ENCODE measurements around the gene HEATR5A. TPM values are rescaled to one million over a fixed set of nuclear protein-coding genes. Genes with fewer than 3 reads are reported as not detected.

HEATR5A gene
- total and polyA plus RNA-seq, 2 of the 13 experiments (the other 11 are each of a cell fraction or from before 2014, with no cell fraction given), result 36.4 to 105 TPM

DNA sequence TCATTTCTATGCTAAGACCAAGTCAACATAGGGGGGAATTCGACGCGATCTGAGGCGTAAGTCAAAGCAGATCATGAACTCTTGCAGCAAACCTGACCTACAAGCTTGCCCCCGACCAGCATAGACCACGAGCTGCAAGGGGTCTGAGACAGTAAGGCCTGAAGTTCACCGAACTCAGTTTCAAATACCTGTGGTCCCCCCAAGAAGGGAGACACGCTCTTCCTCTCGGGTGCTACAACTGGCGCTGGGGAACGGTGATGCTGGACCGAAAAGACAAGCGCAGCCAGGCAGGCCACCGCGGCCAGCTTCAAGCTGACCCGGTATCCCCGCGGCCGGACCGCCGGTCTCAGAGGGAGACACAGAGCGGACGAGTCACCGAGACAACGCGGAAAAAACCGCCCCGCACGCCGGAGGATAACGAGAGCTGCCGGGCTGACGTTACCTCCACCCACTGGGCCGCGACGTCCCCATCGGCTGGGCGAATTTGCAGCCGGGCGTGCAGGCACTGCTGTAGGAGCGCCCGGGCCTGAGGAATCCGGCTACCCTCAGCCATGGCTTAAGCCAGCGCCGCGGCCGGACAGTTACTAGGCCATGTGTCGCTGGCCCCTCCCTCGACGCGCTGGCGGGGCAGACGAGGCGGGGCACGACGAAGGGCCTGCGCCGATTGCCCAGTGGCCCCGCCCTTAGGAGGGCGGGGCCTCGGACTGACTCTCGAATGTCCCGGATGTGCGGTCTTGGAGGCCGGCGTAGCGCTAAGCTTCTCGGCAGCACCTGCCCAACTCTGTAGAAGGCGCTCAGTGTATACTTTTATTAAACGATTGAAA is 36.7 kb upstream of the HEATR5A start, which contains the start of gene DTD2 (continued):
- TF ChIP-seq ZNF644 (CRISPR knock-in tag; IDR thresholded peaks at IDR 0.05; ENCODE audit: low read depth), result peak; percentile 85
- TF ChIP-seq RFXAP (CRISPR knock-in tag; IDR thresholded peaks at IDR 0.05; ENCODE audit: borderline replicate concordance), result peak; percentile 98
- TF ChIP-seq ZBTB21 (CRISPR knock-in tag; IDR thresholded peaks at IDR 0.05), result 0 out of 2 replicates have a peak, but pooled peaks have one; percentile 21
- peak; percentile 100 for TF ChIP-seq ZNF280D (CRISPR knock-in tag; IDR thresholded peaks at IDR 0.05)
- TF ChIP-seq ZNF496 (CRISPR knock-in tag; IDR thresholded peaks at IDR 0.05; ENCODE audit: insufficient replicate concordance), result no peak
- TF ChIP-seq ZFP36 (IDR thresholded peaks at IDR 0.05; ENCODE audit: borderline replicate concordance, low read depth, low read length, partially characterized antibody), result peak; percentile 3
- no peak; the same call in 1 of the 2 replicates for TF ChIP-seq FOXK2 (IDR thresholded peaks at IDR 0.05)
- peak; percentile 97; the same call in 1 of the 2 replicates for TF ChIP-seq GPN1 (CRISPR knock-in tag; IDR thresholded peaks at IDR 0.05; ENCODE audit: borderline replicate concordance)
- TF ChIP-seq KDM1A (CRISPR knock-in tag; IDR thresholded peaks at IDR 0.05), result no peak
- peak; percentile 99 for TF ChIP-seq CSRNP1 (CRISPR knock-in tag; IDR thresholded peaks at IDR 0.05)
- peak; percentile 93 for TF ChIP-seq RXRB (CRISPR knock-in tag; IDR thresholded peaks at IDR 0.05; ENCODE audit: borderline replicate concordance)
- peak; percentile 100 for TF ChIP-seq MXD4 (CRISPR knock-in tag; IDR thresholded peaks at IDR 0.05)
- peak; percentile 79 for TF ChIP-seq CEBPG (CRISPR knock-in tag; IDR thresholded peaks at IDR 0.05)
- TF ChIP-seq, protein P1, sequence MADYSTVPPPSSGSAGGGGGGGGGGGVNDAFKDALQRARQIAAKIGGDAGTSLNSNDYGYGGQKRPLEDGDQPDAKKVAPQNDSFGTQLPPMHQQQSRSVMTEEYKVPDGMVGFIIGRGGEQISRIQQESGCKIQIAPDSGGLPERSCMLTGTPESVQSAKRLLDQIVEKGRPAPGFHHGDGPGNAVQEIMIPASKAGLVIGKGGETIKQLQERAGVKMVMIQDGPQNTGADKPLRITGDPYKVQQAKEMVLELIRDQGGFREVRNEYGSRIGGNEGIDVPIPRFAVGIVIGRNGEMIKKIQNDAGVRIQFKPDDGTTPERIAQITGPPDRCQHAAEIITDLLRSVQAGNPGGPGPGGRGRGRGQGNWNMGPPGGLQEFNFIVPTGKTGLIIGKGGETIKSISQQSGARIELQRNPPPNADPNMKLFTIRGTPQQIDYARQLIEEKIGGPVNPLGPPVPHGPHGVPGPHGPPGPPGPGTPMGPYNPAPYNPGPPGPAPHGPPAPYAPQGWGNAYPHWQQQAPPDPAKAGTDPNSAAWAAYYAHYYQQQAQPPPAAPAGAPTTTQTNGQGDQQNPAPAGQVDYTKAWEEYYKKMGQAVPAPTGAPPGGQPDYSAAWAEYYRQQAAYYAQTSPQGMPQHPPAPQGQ (CRISPR knock-in tag; IDR thresholded peaks at IDR 0.05; ENCODE audit: borderline replicate concordance), result no peak; the same call in 1 of the 2 replicates
- TF ChIP-seq ZNF580 (CRISPR knock-in tag; IDR thresholded peaks at IDR 0.05; ENCODE audit: borderline replicate concordance, low read depth), result peak; percentile 100
- peak; percentile 92 for TF ChIP-seq GATA4 (IDR thresholded peaks at IDR 0.05; ENCODE audit: borderline replicate concordance, low read depth)
- TF ChIP-seq DRAP1 (CRISPR knock-in tag; IDR thresholded peaks at IDR 0.05), result peak; percentile 99
- TF ChIP-seq JARID2 (CRISPR knock-in tag; IDR thresholded peaks at IDR 0.05; ENCODE audit: insufficient replicate concordance), result no peak
- 0 out of 2 replicates have a peak, but pooled peaks have one; percentile 46 for TF ChIP-seq HHEX (CRISPR knock-in tag; IDR thresholded peaks at IDR 0.05)
- TF ChIP-seq HMGA1 (CRISPR knock-in tag; conservative IDR thresholded peaks at IDR 0.05), result no peak
- peak; percentile 98 for TF ChIP-seq MTF2 (CRISPR knock-in tag; IDR thresholded peaks at IDR 0.05; ENCODE audit: borderline replicate concordance)
- peak; percentile 79 for TF ChIP-seq RAD21 (CRISPR knock-in tag; IDR thresholded peaks at IDR 0.05)
- TF ChIP-seq ZNF629 (CRISPR knock-in tag; conservative IDR thresholded peaks at IDR 0.05), result peak; percentile 75
- TF ChIP-seq RCOR2 (CRISPR knock-in tag; IDR thresholded peaks at IDR 0.05), result 0 out of 2 replicates have a peak, but pooled peaks have one; percentile 15
